WTC11 (cell line): ENCODE results near the gene SCYL1.

Experiments
- AFF4 ChIP-seq: sonication (generic); formaldehyde crosslinking; IDR thresholded peaks from 2 replicates; pipeline ENCODE4 v1.8.1; 2023; ENCODE audit warnings: mild to moderate bottlenecking, missing genetic modification reagents, borderline replicate concordance
- E2F4 ChIP-seq: sonication (generic); formaldehyde crosslinking; IDR thresholded peaks from 2 replicates; pipeline ENCODE4 v1.8.1; 2022; ENCODE audit warnings: low read depth, mild to moderate bottlenecking, moderate library complexity, missing genetic modification reagents, borderline replicate concordance
- ESRRA ChIP-seq: sonication (generic); formaldehyde crosslinking; IDR thresholded peaks from 2 replicates; pipeline ENCODE4 v1.8.1; 2022; ENCODE audit warnings: mild to moderate bottlenecking, missing genetic modification reagents, borderline replicate concordance
- FOXP1 ChIP-seq: sonication (generic); formaldehyde crosslinking; IDR thresholded peaks from 2 replicates; pipeline ENCODE4 v1.8.0; 2022; ENCODE audit warnings: missing genetic modification reagents, mild to moderate bottlenecking, moderate library complexity, borderline replicate concordance
- GABPB1 ChIP-seq: sonication (generic); formaldehyde crosslinking; IDR thresholded peaks from 2 replicates; pipeline ENCODE4 v1.8.1; 2023; ENCODE audit warnings: mild to moderate bottlenecking, missing genetic modification reagents
- IRF2 ChIP-seq: sonication (generic); formaldehyde crosslinking; IDR thresholded peaks from 2 replicates; pipeline ENCODE4 v1.8.0; 2022; ENCODE audit warnings: low read depth, missing genetic modification reagents, borderline replicate concordance
- JUN ChIP-seq: sonication (generic); formaldehyde crosslinking; IDR thresholded peaks from 2 replicates; pipeline ENCODE4 v1.8.0; 2023; ENCODE audit warnings: mild to moderate bottlenecking, missing genetic modification reagents
- NR3C1 ChIP-seq: sonication (generic); formaldehyde crosslinking; conservative IDR thresholded peaks from 2 replicates; pipeline ENCODE4 v1.8.1; 2023; ENCODE audit warnings: low read depth, mild to moderate bottlenecking, missing genetic modification reagents
- SP1 ChIP-seq: sonication (generic); formaldehyde crosslinking; conservative IDR thresholded peaks from 2 replicates; pipeline ENCODE4 v1.8.1; 2022; ENCODE audit warnings: missing genetic modification reagents
- USF2 ChIP-seq: sonication (generic); formaldehyde crosslinking; IDR thresholded peaks from 2 replicates; pipeline ENCODE4 v1.8.1; 2023; ENCODE audit warnings: mild to moderate bottlenecking, missing genetic modification reagents, moderate library complexity
- ZNF138 ChIP-seq: sonication (generic); formaldehyde crosslinking; conservative IDR thresholded peaks from 2 replicates; pipeline ENCODE4 v1.8.1; 2022; ENCODE audit warnings: mild to moderate bottlenecking, moderate library complexity, missing genetic modification reagents
- ZNF512 ChIP-seq: sonication (generic); formaldehyde crosslinking; IDR thresholded peaks from 2 replicates; pipeline ENCODE4 v1.8.1; 2022; ENCODE audit warnings: missing genetic modification reagents, borderline replicate concordance
- TF ChIP-seq, protein P1 (sequence below): sonication (generic); formaldehyde crosslinking; IDR thresholded peaks from 2 replicates; pipeline ENCODE4 v1.8.0; 2022; ENCODE audit warnings: mild to moderate bottlenecking, missing genetic modification reagents
- TF ChIP-seq, protein P2 (sequence below): fragments of 200-600 bp; IDR thresholded peaks from 2 replicates; pipeline ENCODE4 v1.8.0; 2022; ENCODE audit warnings: antibody characterized with exemption

DNA sequence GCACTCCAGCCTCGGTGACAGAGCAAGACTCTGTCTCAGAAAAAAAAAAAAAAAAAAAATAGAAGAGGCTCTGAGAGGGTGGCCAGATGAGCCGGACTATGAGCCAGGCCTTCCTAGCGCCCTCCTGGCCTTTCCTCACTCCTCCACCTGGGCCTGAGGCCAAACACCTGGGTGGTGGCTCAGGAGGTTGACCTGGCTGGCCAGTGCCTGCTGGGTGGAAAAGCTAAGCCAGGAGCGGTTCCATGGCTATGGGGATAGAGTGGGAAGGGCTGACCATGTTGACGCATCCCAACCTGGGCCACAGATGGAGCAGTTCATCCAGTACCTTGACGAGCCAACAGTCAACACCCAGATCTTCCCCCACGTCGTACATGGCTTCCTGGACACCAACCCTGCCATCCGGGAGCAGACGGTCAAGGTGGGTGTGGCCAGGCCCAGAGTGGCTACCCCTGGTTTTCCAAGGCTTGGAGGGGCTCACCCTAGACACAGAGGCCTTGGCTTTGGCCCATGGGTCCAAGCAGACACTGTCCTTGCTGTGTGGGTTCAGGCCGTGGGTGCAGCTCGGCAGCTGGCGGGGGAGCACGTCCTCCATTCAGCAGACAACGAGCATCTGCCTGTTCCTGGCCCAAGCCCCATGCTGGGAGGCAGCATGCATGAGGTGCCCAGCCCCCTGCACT is 7.6 kb downstream of the SCYL1 start:
- TF ChIP-seq, protein P1, sequence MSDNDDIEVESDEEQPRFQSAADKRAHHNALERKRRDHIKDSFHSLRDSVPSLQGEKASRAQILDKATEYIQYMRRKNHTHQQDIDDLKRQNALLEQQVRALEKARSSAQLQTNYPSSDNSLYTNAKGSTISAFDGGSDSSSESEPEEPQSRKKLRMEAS (CRISPR knock-in tag): no peak
- TF ChIP-seq JUN (CRISPR knock-in tag) (no peak), ZNF138 (CRISPR knock-in tag) (no peak), FOXP1 (CRISPR knock-in tag) (no peak), ZNF512 (CRISPR knock-in tag) (no peak), NR3C1 (CRISPR knock-in tag) (no peak), GABPB1 (CRISPR knock-in tag) (no peak), E2F4 (CRISPR knock-in tag) (no peak), IRF2 (CRISPR knock-in tag) (no peak), AFF4 (CRISPR knock-in tag) (no peak), SP1 (CRISPR knock-in tag) (no peak), USF2 (CRISPR knock-in tag) (no peak), ESRRA (CRISPR knock-in tag) (no peak)
- TF ChIP-seq, protein P2, sequence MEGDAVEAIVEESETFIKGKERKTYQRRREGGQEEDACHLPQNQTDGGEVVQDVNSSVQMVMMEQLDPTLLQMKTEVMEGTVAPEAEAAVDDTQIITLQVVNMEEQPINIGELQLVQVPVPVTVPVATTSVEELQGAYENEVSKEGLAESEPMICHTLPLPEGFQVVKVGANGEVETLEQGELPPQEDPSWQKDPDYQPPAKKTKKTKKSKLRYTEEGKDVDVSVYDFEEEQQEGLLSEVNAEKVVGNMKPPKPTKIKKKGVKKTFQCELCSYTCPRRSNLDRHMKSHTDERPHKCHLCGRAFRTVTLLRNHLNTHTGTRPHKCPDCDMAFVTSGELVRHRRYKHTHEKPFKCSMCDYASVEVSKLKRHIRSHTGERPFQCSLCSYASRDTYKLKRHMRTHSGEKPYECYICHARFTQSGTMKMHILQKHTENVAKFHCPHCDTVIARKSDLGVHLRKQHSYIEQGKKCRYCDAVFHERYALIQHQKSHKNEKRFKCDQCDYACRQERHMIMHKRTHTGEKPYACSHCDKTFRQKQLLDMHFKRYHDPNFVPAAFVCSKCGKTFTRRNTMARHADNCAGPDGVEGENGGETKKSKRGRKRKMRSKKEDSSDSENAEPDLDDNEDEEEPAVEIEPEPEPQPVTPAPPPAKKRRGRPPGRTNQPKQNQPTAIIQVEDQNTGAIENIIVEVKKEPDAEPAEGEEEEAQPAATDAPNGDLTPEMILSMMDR: no peak
